Liver (tissue), 9 donors: ENCODE measurements around the gene KRT23. TPM values are rescaled to one million over a fixed set of nuclear protein-coding genes. Genes with fewer than 3 reads are reported as not detected.

Experiments
- DNase-seq: peaks from one replicate; pipeline ENCODE4 v3.0.0-alpha.2; 2017; ENCODE audit warnings: low spot score
- H3K27ac ChIP-seq, 2 donors: one replicate each; pipeline ENCODE4 v1.7.0; 2013; ENCODE audit warnings: inconsistent platforms in 2 of 2, low read length in 2 of 2, control low read depth in 1 of 2, low read depth in 1 of 2, mild to moderate bottlenecking in 1 of 2
- H3K27me3 ChIP-seq, 4 donors: one replicate each; pipeline versions ENCODE4 v1.6.1 to v1.7.0; 2013; ENCODE audit warnings: low read length in 3 of 4, inconsistent platforms in 1 of 4, mild to moderate bottlenecking in 1 of 4, moderate library complexity in 1 of 4; ENCODE audit not compliant: control insufficient read depth in 4 of 4, insufficient read depth in 4 of 4
- H3K36me3 ChIP-seq, 4 donors: one replicate each; pipeline versions ENCODE4 v1.6.1 to v1.7.0; 2013; ENCODE audit warnings: low read length in 3 of 4, mild to moderate bottlenecking in 3 of 4, low read depth in 1 of 4, moderate library complexity in 1 of 4; ENCODE audit not compliant: control insufficient read depth in 4 of 4, insufficient read depth in 3 of 4
- H3K4me1 ChIP-seq, 4 donors: one replicate each; pipeline versions ENCODE4 v1.6.1 to v1.7.0; 2013; ENCODE audit warnings: low read length in 3 of 4, mild to moderate bottlenecking in 3 of 4, moderate library complexity in 1 of 4; ENCODE audit not compliant: control insufficient read depth in 4 of 4, insufficient read depth in 4 of 4
- H3K4me3 ChIP-seq, 3 donors: one replicate each; pipeline versions ENCODE4 v1.6.1 to v1.7.0; 2013; ENCODE audit warnings: low read length in 3 of 3, control low read depth in 1 of 3, low read depth in 1 of 3, mild to moderate bottlenecking in 1 of 3
- H3K9ac ChIP-seq, 2 donors: one replicate each; pipeline ENCODE4 v1.7.0; 2013; ENCODE audit warnings: low read length in 2 of 2, mild to moderate bottlenecking in 2 of 2, moderate library complexity in 2 of 2, control low read depth in 1 of 2, low read depth in 1 of 2
- H3K9me3 ChIP-seq, 4 donors: one replicate each; pipeline versions ENCODE4 v1.6.1 to v1.7.0; 2013; ENCODE audit warnings: low read length in 3 of 4; ENCODE audit not compliant: control insufficient read depth in 4 of 4
- ATF3 ChIP-seq: IDR thresholded peaks from 2 replicates; pipeline ENCODE4 v1.6.1; 2016; ENCODE audit warnings: antibody characterized with exemption
- CTCF ChIP-seq: fragments of 150-350 bp; IDR thresholded peaks from 2 replicates; pipeline ENCODE4 v1.5.1; 2017; ENCODE audit warnings: improper control_type of control experiment, low read depth, low read length; ENCODE audit not compliant: missing input control
- EGR1 ChIP-seq, 2 donors: IDR thresholded peaks; 2 replicates each; pipeline ENCODE4 v1.6.1; 2016 to 2018; ENCODE audit warnings: antibody characterized with exemption in 2 of 2, low read depth in 2 of 2
- FOXA1 ChIP-seq: IDR thresholded peaks from 2 replicates; pipeline ENCODE4 v1.6.1; 2016; ENCODE audit warnings: antibody characterized with exemption
- FOXA2 ChIP-seq: IDR thresholded peaks from 2 replicates; pipeline ENCODE4 v1.6.1; 2016; ENCODE audit warnings: antibody characterized with exemption
- GABPA ChIP-seq, 2 donors: IDR thresholded peaks in 1 of 2; conservative IDR thresholded peaks in 1 of 2; 2 replicates each; pipeline ENCODE4 v1.6.1; 2016; ENCODE audit warnings: antibody characterized with exemption in 2 of 2, mild to moderate bottlenecking in 1 of 2, moderate library complexity in 1 of 2
- HNF4A ChIP-seq, 2 donors: conservative IDR thresholded peaks; 2 replicates each; pipeline ENCODE4 v1.6.1; 2016; ENCODE audit warnings: antibody characterized with exemption in 2 of 2, mild to moderate bottlenecking in 2 of 2
- HNF4G ChIP-seq: IDR thresholded peaks from 2 replicates; pipeline ENCODE4 v1.6.1; 2016; ENCODE audit warnings: antibody characterized with exemption
- JUND ChIP-seq, 2 donors: IDR thresholded peaks; 2 replicates each; pipeline ENCODE4 v1.6.1; 2016; ENCODE audit warnings: antibody characterized with exemption in 2 of 2
- MAX ChIP-seq: IDR thresholded peaks from 2 replicates; pipeline ENCODE4 v1.6.1; 2016; ENCODE audit warnings: antibody characterized with exemption
- NR2F2 ChIP-seq: IDR thresholded peaks from 2 replicates; pipeline ENCODE4 v1.6.1; 2016; ENCODE audit warnings: antibody characterized with exemption
- RAD21 ChIP-seq, 2 donors: IDR thresholded peaks; 2 replicates each; pipeline ENCODE4 v1.6.1; 2016; ENCODE audit warnings: antibody characterized with exemption in 2 of 2, mild to moderate bottlenecking in 2 of 2
- REST ChIP-seq: IDR thresholded peaks from 2 replicates; pipeline ENCODE4 v1.6.1; 2016; ENCODE audit warnings: antibody characterized with exemption, mild to moderate bottlenecking
- RXRA ChIP-seq, 2 donors: IDR thresholded peaks; 2 replicates each; pipeline ENCODE4 v1.6.1; 2017 to 2018; ENCODE audit warnings: antibody characterized with exemption in 2 of 2, mild to moderate bottlenecking in 1 of 2
- SP1 ChIP-seq: IDR thresholded peaks from 2 replicates; pipeline ENCODE4 v1.6.1; 2018; ENCODE audit warnings: antibody characterized with exemption, mild to moderate bottlenecking
- TAF1 ChIP-seq: conservative IDR thresholded peaks from 2 replicates; pipeline ENCODE4 v1.6.1; 2016; ENCODE audit warnings: antibody characterized with exemption, mild to moderate bottlenecking
- YY1 ChIP-seq: IDR thresholded peaks from 2 replicates; pipeline ENCODE4 v1.6.1; 2016; ENCODE audit warnings: antibody characterized with exemption, mild to moderate bottlenecking
- ZBTB33 ChIP-seq: IDR thresholded peaks from 2 replicates; pipeline ENCODE4 v1.6.1; 2016; ENCODE audit warnings: antibody characterized with exemption
- WGBS: extraction: QIAGEN DNeasy Blood & Tissue Kit; methylation state at CpG from one replicate; pipeline ENCODE4 v1.1.7; 2013; 5-methylcytosine and 5-hydroxymethylcytosine counted together
- polyA plus RNA-seq, 2 donors: library from polyadenylated mRNA; stranded (reverse) in 1 of 2; unstranded in 1 of 2; fragments of 200-250 nt in 1 of 2; fragments of >200 nt in 1 of 2; fragmentation: Nextera tagmentation in 1 of 2; extraction: Ambion mirVana in 1 of 2; gene quantifications; one replicate each; pipeline versions ENCODE4 v1.2.1 to v1.2.3, GENCODE V29; 2013 to 2015
- total RNA-seq, 2 donors: library from RNA; depleted of rRNA; stranded (reverse); fragments of >200 nt; gene quantifications; one replicate each; pipeline ENCODE4 v1.2.3, GENCODE V29; 2014
- donor health status: healthy.
- donor health status: healthy.
- donor health status: healthy.
- donor health status: healthy.
- donor health status: healthy.

The KRT23 gene
- total and polyA plus RNA-seq, 4 donors: 0.09 to 1.3 (median 0.24) TPM; not detected in 1

GRCh38 chr17:40953881-40954280 lies 16.4 kb upstream of the KRT23 start:
- peaks cover 0 to 3% (median 0%) of the 10 kb centered on the region in 4 donors for H3K27me3 ChIP-seq

More at GRCh38 chr17:40953881-40954280, 16.4 kb upstream of the KRT23 start:
- no peaks in the 10 kb centered on the region for H3K9me3 ChIP-seq
- H3K27ac ChIP-seq: no peak overlapping the region
- no peak for TF ChIP-seq YY1
- no peak for TF ChIP-seq HNF4G
- TF ChIP-seq GABPA (IDR thresholded peaks at IDR 0.05 in 1 of 2, conservative IDR thresholded peaks at IDR 0.05 in 1 of 2): no peak
- TF ChIP-seq CTCF: no peak
- no peak for TF ChIP-seq REST
- TF ChIP-seq SP1: no peak
- TF ChIP-seq EGR1 (IDR thresholded peaks at IDR 0.05; ENCODE audit: low read depth in 2 of 2): no peak
- TF ChIP-seq FOXA2: no peak
- TF ChIP-seq TAF1: no peak
- no peak for TF ChIP-seq MAX
- TF ChIP-seq HNF4A (conservative IDR thresholded peaks at IDR 0.05): no peak
- no peak for TF ChIP-seq ATF3
- TF ChIP-seq ZBTB33: no peak
- no peak for TF ChIP-seq RAD21 (IDR thresholded peaks at IDR 0.05)
- TF ChIP-seq RXRA (IDR thresholded peaks at IDR 0.05): no peak
- TF ChIP-seq FOXA1: no peak
- TF ChIP-seq NR2F2: no peak
- TF ChIP-seq JUND (IDR thresholded peaks at IDR 0.05): no peak
- no peak for DNase-seq
- WGBS: 54% methylated on average over 2 of the region's 2 CpGs
- H3K9ac ChIP-seq: no peak overlapping the region
- no peak overlapping the region for H3K4me3 ChIP-seq
- no peaks in the 10 kb centered on the region for H3K4me1 ChIP-seq
- no peaks in the 10 kb centered on the region for H3K36me3 ChIP-seq
